ENCODE data around the gene WFIKKN1. TPM values are rescaled to one million over a fixed set of nuclear protein-coding genes. Genes with fewer than 3 reads are reported as not detected.
A peak's percentile ranks its signal among the peaks of the same experiment; 100 is the strongest.

The WFIKKN1 gene
- total RNA-seq, 1 donor from 2014 or later: 0.41 TPM

- DNase-seq (ENCODE audit: low spot score in 2 of 2) (no peak), FAIRE-seq (no peak)
Observed at GRCh38 chr16:670485-671352, 39.9 kb downstream of the WFIKKN1 start.

GRCh38 chr16:671353-672131 is 40.8 kb downstream of the WFIKKN1 start:
- FAIRE-seq (no peak), DNase-seq (ENCODE audit: low spot score in 2 of 2) (no peak)

GRCh38 chr16:672371-672770 is 41.6 kb downstream of the WFIKKN1 start:
- FAIRE-seq (no peak), DNase-seq (ENCODE audit: low spot score in 2 of 2) (no peak)

- no peak for FAIRE-seq
- no peak for DNase-seq (ENCODE audit: low spot score in 2 of 2)
Observed at GRCh38 chr16:672851-673250, 42.1 kb downstream of the WFIKKN1 start.

- FAIRE-seq: no peak
- no peak for DNase-seq (ENCODE audit: low spot score in 2 of 2)
Observed at GRCh38 chr16:673399-673991, 42.7 kb downstream of the WFIKKN1 start.

- no peak for FAIRE-seq
- no peak for DNase-seq (ENCODE audit: low spot score in 2 of 2)
Observed at GRCh38 chr16:674214-674881, 43.6 kb downstream of the WFIKKN1 start.

GRCh38 chr16:674968-675883 is 44.4 kb downstream of the WFIKKN1 start, which contains the start of gene RHBDL1:
Gene RHBDL1 (plus strand): TSS chr16:675671. CDS start chr16:675791, 120 bp downstream.
- FAIRE-seq: no peak
- DNase-seq (ENCODE audit: low spot score in 2 of 2): peak; percentile 76 to 84

- DNase-seq (ENCODE audit: low spot score in 2 of 2) (peak in 1 of 2 donors; percentile 38), FAIRE-seq (no peak)
Observed at GRCh38 chr16:675884-676564, 45.2 kb downstream of the WFIKKN1 start.

- DNase-seq (ENCODE audit: low spot score in 2 of 2) (no peak), FAIRE-seq (no peak)
Observed at GRCh38 chr16:676565-676902, 45.7 kb downstream of the WFIKKN1 start.

GRCh38 chr16:676913-677312 is 46.1 kb downstream of the WFIKKN1 start:
- FAIRE-seq (no peak), DNase-seq (ENCODE audit: low spot score in 2 of 2) (no peak)

- no peak for DNase-seq (ENCODE audit: low spot score in 2 of 2)
- FAIRE-seq: no peak
Observed at GRCh38 chr16:677316-678190, 46.8 kb downstream of the WFIKKN1 start.

- FAIRE-seq (no peak), DNase-seq (ENCODE audit: low spot score in 2 of 2) (no peak)
Observed at GRCh38 chr16:678209-678857, 47.5 kb downstream of the WFIKKN1 start.

- FAIRE-seq: no peak
- DNase-seq (ENCODE audit: low spot score in 2 of 2): peak; percentile 52 to 62
Observed at GRCh38 chr16:678858-679813, 48.4 kb downstream of the WFIKKN1 start.

- peak; percentile 88 to 93 for DNase-seq (ENCODE audit: low spot score in 2 of 2)
- FAIRE-seq: no peak
Observed at GRCh38 chr16:679814-680624, 49.2 kb downstream of the WFIKKN1 start, which contains the start of gene STUB1. Gene STUB1 (plus strand): TSS chr16:680410. CDS start chr16:680526, 116 bp downstream.

- no peak for DNase-seq (ENCODE audit: low spot score in 2 of 2)
- no peak for FAIRE-seq
Observed at GRCh38 chr16:680625-680945, 49.8 kb downstream of the WFIKKN1 start.
